ENCODE data around the gene CDKAL1.

CDKAL1 gene

DNA sequence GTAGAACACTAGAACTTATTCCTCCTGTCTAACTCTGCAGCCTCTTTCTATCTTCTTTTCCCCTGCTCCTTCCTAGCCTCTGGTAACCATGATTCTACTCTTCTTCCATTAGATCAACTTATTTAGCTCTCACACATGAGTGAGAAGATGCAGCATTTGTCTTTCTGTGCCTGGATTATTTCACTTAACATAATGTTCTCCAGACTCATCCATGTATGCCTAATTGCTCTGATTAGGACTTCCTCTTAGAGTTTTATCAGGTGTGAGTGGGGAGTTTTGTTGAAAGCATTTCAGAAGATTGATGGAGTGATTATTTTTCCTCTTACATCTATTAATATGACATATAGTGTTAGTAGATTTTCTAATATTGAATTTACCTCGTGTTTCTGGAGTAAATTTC, 140.4 kb downstream of the CDKAL1 start:
- no peak for DNase-seq (ENCODE audit: low read depth in 2 of 2)

DNA sequence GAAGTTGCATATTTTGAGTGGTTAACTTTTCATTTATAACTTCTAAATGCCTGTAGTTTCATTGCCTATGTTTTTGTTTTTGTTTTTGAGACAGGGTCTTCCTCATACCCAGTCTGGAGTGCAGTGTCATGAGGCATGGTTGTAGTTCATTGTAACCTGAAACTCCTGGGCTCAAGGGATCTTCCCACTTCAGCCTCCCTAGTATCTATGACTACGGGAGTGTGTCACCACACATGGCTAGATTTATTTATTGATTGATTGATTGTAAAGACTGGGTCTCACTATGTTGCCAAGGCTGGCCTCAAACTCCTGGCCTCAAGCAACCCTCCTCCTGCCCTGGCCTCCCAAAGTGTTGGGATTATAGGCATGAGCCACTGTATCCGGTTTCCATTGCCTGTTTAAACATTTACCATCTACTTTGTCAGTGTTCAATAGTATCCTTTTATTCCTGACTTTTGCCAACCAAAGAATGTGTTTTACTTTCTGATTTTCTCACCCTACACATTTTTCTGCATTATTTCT, 144.6 kb downstream of the CDKAL1 start:
- no peak for DNase-seq (ENCODE audit: low read depth in 2 of 2)

DNA sequence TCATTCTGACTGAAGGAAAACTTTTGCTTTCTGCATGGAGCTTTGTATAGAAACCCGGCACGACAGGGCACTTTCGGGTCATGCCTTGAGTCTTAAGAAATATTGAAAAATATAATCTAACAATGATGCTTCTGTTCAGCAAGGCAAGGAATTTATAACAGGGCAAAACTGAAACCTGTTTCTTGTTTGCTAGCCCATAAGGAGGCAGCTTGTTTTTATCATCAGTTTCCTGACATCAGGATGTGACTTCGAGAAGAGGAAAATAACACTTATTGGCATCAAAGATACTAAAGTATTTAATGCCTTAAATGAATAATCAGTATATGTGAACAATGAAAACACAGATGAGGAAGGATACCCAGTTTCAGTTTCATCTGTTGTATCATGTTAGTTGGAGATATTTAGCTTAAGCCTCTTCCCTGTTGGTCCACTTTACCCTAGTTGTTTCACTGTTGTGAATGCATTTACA, 146.5 kb downstream of the CDKAL1 start:
- no peak for DNase-seq (ENCODE audit: low read depth in 2 of 2)

DNA sequence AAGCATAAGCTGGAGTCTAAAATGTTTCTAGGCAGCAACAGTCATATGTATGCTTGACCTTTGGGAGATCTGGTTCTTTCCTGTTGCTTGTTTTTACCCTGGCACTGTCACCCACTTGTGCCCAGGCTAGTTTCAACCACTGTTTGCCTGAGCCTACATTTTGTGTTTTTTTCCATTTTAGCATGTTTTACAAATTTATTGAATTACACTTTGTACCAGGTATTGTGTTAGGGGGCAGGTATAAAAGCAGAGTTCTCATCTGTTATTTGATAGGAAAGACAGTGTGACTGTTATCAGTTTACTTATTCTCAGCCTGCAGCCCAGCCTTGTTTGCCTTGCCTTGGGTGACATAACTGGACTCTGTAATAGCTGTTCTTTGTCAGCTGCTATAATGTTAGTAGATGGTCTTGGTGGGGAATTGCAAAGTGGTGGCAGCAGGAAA, 147.0 kb downstream of the CDKAL1 start:
- DNase-seq (ENCODE audit: low read depth in 2 of 2): no peak

- DNase-seq (ENCODE audit: low read depth in 2 of 2): no peak
Observed at GRCh38 chr6:20684474-20684873, 150.2 kb downstream of the CDKAL1 start.

- no peak for DNase-seq (ENCODE audit: low read depth in 2 of 2)
Observed at GRCh38 chr6:20686142-20686541, 151.9 kb downstream of the CDKAL1 start.

GRCh38 chr6:20687494-20687893, 153.2 kb downstream of the CDKAL1 start:
- no peak for DNase-seq (ENCODE audit: low read depth in 2 of 2)

- no peak for DNase-seq (ENCODE audit: low read depth in 2 of 2)
Observed at GRCh38 chr6:20688710-20689500, 154.6 kb downstream of the CDKAL1 start.

DNA sequence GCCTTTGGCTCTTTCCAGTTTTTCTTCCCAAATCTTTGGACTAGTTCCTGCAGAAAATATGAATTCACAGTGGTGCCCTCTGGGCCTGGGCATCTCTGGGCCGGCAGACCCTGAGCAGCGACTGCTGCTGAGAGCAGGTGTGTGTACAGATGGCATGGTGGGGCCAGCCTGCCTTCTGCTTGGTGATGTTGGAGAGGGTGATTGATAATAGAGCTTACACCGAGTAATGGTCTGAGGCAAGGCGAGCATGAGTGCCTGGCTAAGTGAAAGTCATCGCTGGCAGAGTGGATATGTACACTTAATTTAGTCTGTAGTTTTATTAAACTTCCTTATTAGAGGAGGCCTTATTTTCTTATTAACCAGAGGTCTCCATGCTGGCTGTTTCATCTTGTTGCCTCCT, 156.9 kb downstream of the CDKAL1 start:
- DNase-seq (ENCODE audit: low read depth in 2 of 2): no peak

- DNase-seq (ENCODE audit: low read depth in 2 of 2): no peak
Observed at GRCh38 chr6:20692023-20692422, 157.8 kb downstream of the CDKAL1 start.

DNA sequence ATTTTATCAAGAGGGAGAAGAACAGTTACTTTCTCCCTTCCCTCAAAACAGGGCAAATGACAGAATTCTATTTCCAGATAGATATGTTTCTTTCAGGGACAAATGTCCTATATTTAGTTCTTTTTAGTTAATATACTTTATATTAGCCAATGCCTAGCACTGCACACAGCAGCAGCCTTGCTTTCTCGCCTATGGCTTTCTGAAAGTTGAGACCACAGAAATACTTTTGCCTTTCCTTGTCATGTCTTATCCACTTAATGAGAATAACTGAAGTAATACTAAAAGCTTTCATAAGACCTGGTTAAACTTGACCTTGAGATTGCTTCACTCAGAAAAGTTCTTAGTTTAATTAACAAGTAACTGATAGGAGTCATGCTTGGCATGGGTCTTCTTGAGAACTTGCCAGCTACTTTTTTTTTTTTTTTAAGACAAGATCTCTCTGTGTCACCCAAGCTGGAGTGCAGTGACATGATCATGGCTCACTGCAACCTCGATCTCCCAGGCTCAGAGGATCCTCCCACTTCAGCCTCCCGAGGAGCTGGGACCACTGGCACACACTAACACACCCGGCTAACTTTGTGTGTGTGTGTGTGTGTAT, 159.3 kb downstream of the CDKAL1 start:
- no peak for DNase-seq (ENCODE audit: low read depth in 2 of 2)

DNA sequence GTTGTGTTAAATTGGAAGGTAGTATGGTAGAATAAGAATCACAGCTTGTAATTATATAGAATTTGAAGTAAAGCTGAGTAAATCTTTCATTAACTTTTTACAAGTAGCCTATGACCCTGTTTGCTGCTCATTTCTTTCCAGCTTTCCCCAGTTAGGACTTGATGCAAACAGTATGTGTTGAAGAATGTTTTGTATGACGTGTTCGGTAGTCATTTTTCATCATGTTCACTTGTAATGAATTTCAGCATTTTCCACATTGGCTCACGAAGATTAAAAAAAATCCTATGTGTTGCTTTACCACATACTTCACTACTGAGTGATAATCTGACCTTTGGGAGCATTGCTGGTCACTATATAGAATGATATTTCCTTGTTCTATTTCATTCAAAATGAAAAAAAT, 162.4 kb downstream of the CDKAL1 start:
- no peak for DNase-seq (ENCODE audit: low read depth in 2 of 2)

DNA sequence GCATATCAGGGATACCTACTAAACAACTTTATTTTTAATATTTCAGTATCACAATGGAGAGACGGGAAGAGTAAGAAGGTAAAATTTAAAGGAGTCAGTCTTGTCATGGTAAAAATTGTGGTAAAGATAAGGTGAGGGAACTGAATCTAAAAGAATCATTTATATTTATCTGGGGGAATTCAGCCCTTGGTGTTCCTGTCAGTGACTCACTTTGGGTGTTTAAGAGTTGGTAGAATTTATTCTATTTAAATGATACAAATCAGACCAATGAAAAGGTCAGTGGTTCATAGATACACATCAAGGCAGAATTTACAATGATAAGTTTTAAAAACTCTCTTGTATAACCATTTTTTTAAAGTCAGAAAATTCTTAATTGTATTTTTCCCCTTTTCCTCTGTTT, 164.4 kb downstream of the CDKAL1 start:
- DNase-seq (ENCODE audit: low read depth in 2 of 2): no peak

- no peak for DNase-seq (ENCODE audit: low read depth in 2 of 2)
Observed at GRCh38 chr6:20699402-20699801, 165.1 kb downstream of the CDKAL1 start.

DNA sequence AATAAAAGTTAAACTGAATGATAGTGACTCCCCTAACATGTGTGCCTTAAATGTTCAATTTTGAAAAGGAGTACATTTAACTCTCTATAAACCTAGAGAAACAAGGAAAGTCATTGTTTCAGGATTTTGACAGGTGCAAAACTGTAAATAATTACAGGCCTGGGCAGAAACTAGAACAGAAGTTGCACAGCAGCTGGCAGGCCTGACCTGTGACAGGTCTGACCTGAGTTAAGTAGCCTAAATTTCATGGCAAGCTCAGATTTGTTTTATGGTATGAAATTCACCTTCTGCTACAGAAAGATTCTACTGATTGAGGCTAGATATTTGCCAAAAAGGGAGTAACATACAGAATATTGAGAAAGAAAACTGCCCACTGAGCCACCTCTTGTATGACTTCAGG, 166.1 kb downstream of the CDKAL1 start:
- no peak for DNase-seq (ENCODE audit: low read depth in 2 of 2)

DNA sequence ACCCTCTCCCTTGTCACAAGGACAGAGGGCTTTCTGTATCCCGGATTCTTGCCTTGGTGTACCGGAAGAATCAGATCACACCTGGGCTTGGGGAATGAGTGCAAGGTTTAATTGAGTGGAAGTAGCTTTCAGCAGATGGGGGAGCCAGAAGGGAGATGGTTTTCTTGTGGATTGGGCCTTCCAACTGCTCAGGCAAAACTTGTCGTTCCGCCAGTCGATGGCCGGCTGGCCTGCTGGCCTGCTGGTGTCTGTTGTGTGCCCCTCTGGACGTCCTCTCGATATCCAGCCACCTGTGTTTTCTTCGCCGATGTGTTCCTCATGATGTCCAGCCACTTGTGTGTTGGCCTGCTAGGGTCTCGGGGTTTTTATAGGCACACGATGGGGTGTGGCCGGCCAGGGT, 168.1 kb downstream of the CDKAL1 start:
- DNase-seq (ENCODE audit: low read depth in 2 of 2): no peak

DNA sequence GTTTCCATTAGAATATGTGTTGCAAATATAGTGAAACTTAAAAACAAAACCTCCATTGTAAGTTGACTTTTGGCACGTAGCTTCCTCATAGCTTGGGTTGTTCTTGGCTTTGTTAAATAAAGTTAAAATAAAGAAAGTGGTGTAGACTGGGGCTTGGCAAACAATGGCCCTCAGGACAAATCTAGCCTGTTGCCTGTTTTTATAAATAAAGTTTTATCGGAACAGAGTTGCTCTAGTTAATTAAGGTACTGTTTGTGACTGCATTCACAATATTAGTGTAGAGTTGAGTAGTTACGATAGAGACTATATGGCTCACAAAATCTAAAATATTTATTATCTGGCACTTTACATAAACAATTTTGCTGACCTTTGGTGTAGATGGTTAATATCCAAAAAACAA, 168.8 kb downstream of the CDKAL1 start:
- DNase-seq (ENCODE audit: low read depth in 2 of 2): no peak

DNA sequence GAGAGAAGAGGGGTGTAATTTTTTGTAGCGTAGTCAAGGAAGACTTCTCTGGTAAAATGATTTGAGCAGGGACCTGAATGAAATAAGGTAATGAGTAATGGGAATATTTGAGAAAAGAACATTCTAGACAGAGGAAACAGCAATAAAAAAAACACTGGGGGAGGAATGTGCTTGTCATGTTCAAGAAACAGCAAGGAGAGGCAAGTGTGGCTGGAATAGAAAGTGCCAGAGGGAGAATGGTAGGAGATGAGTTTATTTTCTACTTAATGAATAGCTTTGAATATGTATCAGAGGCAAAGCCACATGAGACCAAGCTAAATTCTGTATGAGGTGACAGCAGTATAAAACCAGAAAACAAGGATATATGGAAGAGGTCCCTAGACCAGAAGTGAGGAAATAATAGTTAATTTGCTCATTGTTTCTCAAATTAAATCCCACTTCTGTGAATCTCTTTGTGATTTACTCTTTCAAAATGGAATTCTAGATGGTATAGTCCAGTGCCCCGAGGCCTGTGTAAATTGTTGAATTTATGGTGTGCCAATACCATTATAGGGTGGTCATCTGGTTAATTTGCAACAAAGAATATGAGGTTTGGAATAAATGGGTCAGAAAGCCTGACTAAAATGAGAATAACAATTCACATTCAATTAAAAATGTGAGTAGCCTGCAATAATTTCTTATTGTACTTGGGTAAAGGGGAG, 170.2 kb downstream of the CDKAL1 start:
- DNase-seq (ENCODE audit: low read depth in 2 of 2): no peak

DNA sequence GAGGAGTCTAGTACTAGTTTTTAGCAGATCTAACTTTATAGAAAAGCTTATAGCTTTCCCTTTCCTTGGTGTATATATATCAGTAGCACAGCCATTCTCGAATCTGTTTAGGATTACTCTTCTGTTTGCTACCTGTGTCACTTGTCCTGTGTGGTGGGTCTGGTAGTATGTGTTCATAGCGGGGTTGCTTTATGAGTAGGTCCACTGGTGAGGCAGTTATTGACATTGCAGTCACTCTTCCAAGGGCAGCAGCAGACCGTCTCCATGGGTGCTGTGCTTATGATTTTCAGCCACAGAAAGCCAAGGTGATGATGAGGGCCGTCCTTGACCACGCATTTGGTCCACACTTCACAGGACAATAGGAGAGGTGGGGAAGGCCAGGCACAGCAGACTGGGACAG, 171.5 kb downstream of the CDKAL1 start:
- DNase-seq (ENCODE audit: low read depth in 2 of 2): no peak

- no peak for DNase-seq (ENCODE audit: low read depth in 2 of 2)
Observed at GRCh38 chr6:20706238-20706938, 172.1 kb downstream of the CDKAL1 start.

- DNase-seq (ENCODE audit: low read depth in 2 of 2): no peak
Observed at GRCh38 chr6:20706939-20707485, 172.8 kb downstream of the CDKAL1 start.

DNA sequence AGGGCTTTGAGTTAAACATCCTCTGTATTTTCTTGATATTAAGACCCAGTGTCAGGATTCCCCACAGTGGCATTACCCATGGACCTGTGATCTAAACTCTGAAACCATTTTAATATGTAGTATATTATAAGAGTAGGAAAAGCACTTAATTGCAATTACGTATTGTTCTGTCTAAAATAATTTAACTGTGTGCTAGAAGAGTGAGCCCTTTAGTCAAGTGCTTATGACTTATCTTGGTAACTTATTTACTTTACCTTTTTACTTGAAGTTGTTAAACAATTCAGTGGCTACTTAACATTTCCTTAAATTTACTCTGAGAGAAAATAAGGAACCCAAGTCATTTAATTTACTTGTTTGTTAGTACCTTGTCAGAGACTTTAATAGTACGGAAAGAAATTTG, 173.6 kb downstream of the CDKAL1 start:
- no peak for DNase-seq (ENCODE audit: low read depth in 2 of 2)

Data from stimulated activated CD4-positive, alpha-beta T cell treated with anti-CD3 and anti-CD28 coated beads, Interleukin-4, amount 100 ng/mL, for 48 hours (primary cell).